Neural cell (in vitro differentiated cells): ENCODE measurements around the gene VWA5B1. TPM values are rescaled to one million over a fixed set of nuclear protein-coding genes. Genes with fewer than 3 reads are reported as not detected.
"Not testable (repeated sequence)": the region's sequence is repeated elsewhere in the genome, so short reads cannot be mapped to it uniquely, and the experiment has no call there.

ENCODE experiments used
- H2AFZ ChIP-seq: fragments of 200-600, 300-800 bp; sonication (generic), shearing (Covaris generic); 2 replicates; pipeline ENCODE4 v1.6.0; 2014; ENCODE audit warnings: low read depth, mild to moderate bottlenecking, antibody characterized with exemption, low read length, moderate library complexity
- H3F3A ChIP-seq: fragments of 200-600 bp; shearing (Covaris generic); 2 replicates; pipeline ENCODE4 v1.6.1; 2016; ENCODE audit warnings: mild to moderate bottlenecking, moderate library complexity, mixed read lengths, antibody characterized with exemption, low read length; ENCODE audit not compliant: insufficient read depth, poor library complexity, severe bottlenecking
- H3K27ac ChIP-seq: fragments of 200-600, 300-800 bp; sonication (generic), shearing (Covaris generic); 2 replicates; pipeline ENCODE4 v1.5.1; 2014; ENCODE audit warnings: mild to moderate bottlenecking, low read length, moderate library complexity
- H3K27me3 ChIP-seq: fragments of 300-800, 200-600 bp; sonication (generic), shearing (Covaris generic); 2 replicates; pipeline ENCODE4 v1.6.0; 2014; ENCODE audit warnings: mild to moderate bottlenecking, low read depth, low read length, moderate library complexity; ENCODE audit not compliant: insufficient read depth
- H3K36me3 ChIP-seq: fragments of 300-800, 200-600 bp; sonication (generic), shearing (Covaris generic); 2 replicates; pipeline ENCODE4 v1.5.1; 2014; ENCODE audit warnings: mild to moderate bottlenecking, antibody characterized with exemption, low read length, moderate library complexity; ENCODE audit not compliant: insufficient read depth
- H3K4me2 ChIP-seq: fragments of 300-800, 200-600 bp; sonication (generic), shearing (Covaris generic); 2 replicates; pipeline ENCODE4 v1.6.0; 2014; ENCODE audit warnings: mild to moderate bottlenecking, low read length
- H3K4me3 ChIP-seq: fragments of 300-800, 200-600 bp; sonication (generic), shearing (Covaris generic); 2 replicates; pipeline ENCODE4 v1.5.1; 2014; ENCODE audit warnings: mild to moderate bottlenecking, low read length, moderate library complexity
- H3K79me2 ChIP-seq: fragments of 200-600 bp; shearing (Covaris generic); replicated peaks from 2 replicates; pipeline ENCODE4 v1.6.0; 2014; ENCODE audit warnings: mild to moderate bottlenecking, low read length, moderate library complexity; ENCODE audit not compliant: insufficient read depth
- H3K9ac ChIP-seq: fragments of 300-800, 200-600 bp; sonication (generic), shearing (Covaris generic); 2 replicates; pipeline ENCODE4 v1.6.1; 2016; ENCODE audit warnings: mild to moderate bottlenecking, low read length, mixed read lengths
- H3K9me2 ChIP-seq: fragments of 200-600 bp; shearing (Covaris generic); 2 replicates; pipeline ENCODE4 v1.6.1; 2016; ENCODE audit warnings: mild to moderate bottlenecking, low read length, mixed read lengths; ENCODE audit not compliant: insufficient read depth
- H3K9me3 ChIP-seq: fragments of 200-600, 300-800 bp; sonication (generic), shearing (Covaris generic); 2 replicates; pipeline ENCODE4 v1.6.1; 2016; ENCODE audit warnings: mild to moderate bottlenecking, mixed run types, low read length, moderate library complexity, mixed read lengths
- H4K20me1 ChIP-seq: fragments of 200-600 bp; shearing (Covaris generic); 2 replicates; pipeline ENCODE4 v1.6.1; 2016; ENCODE audit warnings: mild to moderate bottlenecking, mixed run types; ENCODE audit not compliant: insufficient read depth
- EP300 ChIP-seq: fragments of 450-650 bp; conservative IDR thresholded peaks from 2 replicates; pipeline ENCODE4 v1.6.1; 2014; ENCODE audit warnings: antibody characterized with exemption, mild to moderate bottlenecking, moderate library complexity; ENCODE audit not compliant: poor library complexity, severe bottlenecking
- EZH2 ChIP-seq: fragments of 200-600, 300-800 bp; shearing (Covaris generic), sonication (generic); IDR thresholded peaks from 2 replicates; pipeline ENCODE4 v1.6.1; 2014; ENCODE audit warnings: antibody characterized with exemption, low read length, borderline replicate concordance, mild to moderate bottlenecking; ENCODE audit not compliant: insufficient read depth, poor library complexity, severe bottlenecking
- MXI1 ChIP-seq: fragments of 450-650 bp; conservative IDR thresholded peaks from 2 replicates; pipeline ENCODE4 v1.6.1; 2014; ENCODE audit warnings: antibody characterized with exemption, mild to moderate bottlenecking; ENCODE audit not compliant: poor library complexity, severe bottlenecking
- POLR2AphosphoS5 ChIP-seq: IDR thresholded peaks from 2 replicates; pipeline ENCODE4 v1.6.1; 2012
- RAD21 ChIP-seq: fragments of 450-650 bp; conservative IDR thresholded peaks from 2 replicates; pipeline ENCODE4 v1.6.1; 2014; ENCODE audit warnings: antibody characterized with exemption, mild to moderate bottlenecking, moderate library complexity
- SMC3 ChIP-seq: fragments of 450-650 bp; conservative IDR thresholded peaks from 2 replicates; pipeline ENCODE4 v1.6.1; 2014; ENCODE audit warnings: antibody characterized with exemption, mild to moderate bottlenecking, moderate library complexity; ENCODE audit not compliant: poor library complexity
- TAF1 ChIP-seq: IDR thresholded peaks from 2 replicates; pipeline ENCODE4 v1.6.1; 2012; ENCODE audit warnings: low read depth
- polyA plus RNA-seq: library from polyadenylated mRNA; depleted of rRNA; stranded (reverse); fragments of >200 nt; gene quantifications from 2 replicates; pipeline ENCODE4 v1.2.3, GENCODE V29; 2014
- TF ChIP-seq, protein P1 (sequence below): fragments of 450-650 bp; IDR thresholded peaks from 2 replicates; pipeline ENCODE4 v1.5.1; 2014; ENCODE audit warnings: antibody characterized with exemption, mild to moderate bottlenecking, moderate library complexity; ENCODE audit not compliant: poor library complexity, severe bottlenecking
- TF ChIP-seq, protein P2 (sequence below): IDR thresholded peaks from 2 replicates; pipeline ENCODE4 v1.6.1; 2012; ENCODE audit warnings: borderline replicate concordance

Gene VWA5B1
- polyA plus RNA-seq, 1 donor from 2014 or later: 0.27 TPM

DNA sequence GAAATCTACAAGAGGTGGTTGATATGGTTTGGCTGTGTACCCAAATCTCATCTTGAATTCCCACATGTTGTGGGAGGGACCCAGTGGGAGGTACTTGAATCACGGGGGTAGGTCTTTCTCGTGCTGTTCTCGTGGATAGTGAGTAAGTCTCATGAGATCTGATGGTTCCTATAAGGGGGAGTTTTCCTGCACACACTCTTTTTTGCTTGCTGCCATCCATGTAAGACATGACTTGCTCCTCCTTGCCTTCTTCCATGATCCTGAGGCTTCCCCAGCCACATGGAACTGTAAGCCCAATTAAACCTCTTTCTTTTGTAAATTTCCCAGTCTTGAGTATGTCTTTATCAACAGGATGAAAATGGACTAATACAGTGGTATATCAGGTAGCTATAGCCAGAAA is 5.2 kb upstream of the VWA5B1 start:
- Histone ChIP-seq H3K9me3 (no peaks in the 10 kb centered on the region), H3K4me2 (no peak overlapping the region)

DNA sequence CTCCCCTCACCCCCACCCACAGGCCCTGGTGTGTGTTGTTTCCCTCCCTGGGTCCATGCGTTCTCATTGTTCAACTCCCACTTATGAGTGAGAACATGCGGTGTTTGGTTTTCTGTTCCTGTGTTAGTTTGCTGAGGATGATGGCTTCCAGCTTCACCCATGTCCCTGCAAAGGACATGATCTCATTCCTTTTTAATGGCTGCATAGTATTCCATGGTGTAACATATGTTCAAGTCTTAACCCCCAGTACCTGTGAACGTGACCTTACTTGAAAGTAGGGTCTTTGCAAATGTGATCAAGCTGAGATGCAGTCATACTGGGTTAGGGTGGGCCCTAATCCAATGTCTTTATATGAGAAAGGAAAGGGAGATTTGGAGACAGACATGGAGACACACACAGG is 3.0 kb upstream of the VWA5B1 start:
- H3K79me2 ChIP-seq, H3K4me2 ChIP-seq, H4K20me1 ChIP-seq, H3K9ac ChIP-seq, H3K27ac ChIP-seq, H3K36me3 ChIP-seq, H3K9me3 ChIP-seq, H2AFZ ChIP-seq, H3K9me2 ChIP-seq, H3F3A ChIP-seq, H3K4me3 ChIP-seq: not testable (repeated sequence)
- peaks cover 13% of the 10 kb centered on the region for H3K27me3 ChIP-seq

More for the DNA sequence above, 5.2 kb upstream of the VWA5B1 start:
- no peak overlapping the region for H3K4me3 ChIP-seq
- no peaks in the 10 kb centered on the region for H3F3A ChIP-seq
- no peaks in the 10 kb centered on the region for H3K79me2 ChIP-seq
- no peak overlapping the region for H2AFZ ChIP-seq
- H3K27ac ChIP-seq: no peak overlapping the region
- H3K27me3 ChIP-seq: no peaks in the 10 kb centered on the region
- no peak overlapping the region for H3K9ac ChIP-seq
- no peaks in the 10 kb centered on the region for H4K20me1 ChIP-seq
- H3K36me3 ChIP-seq: no peaks in the 10 kb centered on the region
- TF ChIP-seq MXI1 (no peak), SMC3 (no peak), EP300 (no peak), TAF1 (no peak), EZH2 (no peak), POLR2AphosphoS5 (no peak), RAD21 (no peak)
- TF ChIP-seq, protein P1, sequence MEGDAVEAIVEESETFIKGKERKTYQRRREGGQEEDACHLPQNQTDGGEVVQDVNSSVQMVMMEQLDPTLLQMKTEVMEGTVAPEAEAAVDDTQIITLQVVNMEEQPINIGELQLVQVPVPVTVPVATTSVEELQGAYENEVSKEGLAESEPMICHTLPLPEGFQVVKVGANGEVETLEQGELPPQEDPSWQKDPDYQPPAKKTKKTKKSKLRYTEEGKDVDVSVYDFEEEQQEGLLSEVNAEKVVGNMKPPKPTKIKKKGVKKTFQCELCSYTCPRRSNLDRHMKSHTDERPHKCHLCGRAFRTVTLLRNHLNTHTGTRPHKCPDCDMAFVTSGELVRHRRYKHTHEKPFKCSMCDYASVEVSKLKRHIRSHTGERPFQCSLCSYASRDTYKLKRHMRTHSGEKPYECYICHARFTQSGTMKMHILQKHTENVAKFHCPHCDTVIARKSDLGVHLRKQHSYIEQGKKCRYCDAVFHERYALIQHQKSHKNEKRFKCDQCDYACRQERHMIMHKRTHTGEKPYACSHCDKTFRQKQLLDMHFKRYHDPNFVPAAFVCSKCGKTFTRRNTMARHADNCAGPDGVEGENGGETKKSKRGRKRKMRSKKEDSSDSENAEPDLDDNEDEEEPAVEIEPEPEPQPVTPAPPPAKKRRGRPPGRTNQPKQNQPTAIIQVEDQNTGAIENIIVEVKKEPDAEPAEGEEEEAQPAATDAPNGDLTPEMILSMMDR: no peak
- TF ChIP-seq, protein P2, sequence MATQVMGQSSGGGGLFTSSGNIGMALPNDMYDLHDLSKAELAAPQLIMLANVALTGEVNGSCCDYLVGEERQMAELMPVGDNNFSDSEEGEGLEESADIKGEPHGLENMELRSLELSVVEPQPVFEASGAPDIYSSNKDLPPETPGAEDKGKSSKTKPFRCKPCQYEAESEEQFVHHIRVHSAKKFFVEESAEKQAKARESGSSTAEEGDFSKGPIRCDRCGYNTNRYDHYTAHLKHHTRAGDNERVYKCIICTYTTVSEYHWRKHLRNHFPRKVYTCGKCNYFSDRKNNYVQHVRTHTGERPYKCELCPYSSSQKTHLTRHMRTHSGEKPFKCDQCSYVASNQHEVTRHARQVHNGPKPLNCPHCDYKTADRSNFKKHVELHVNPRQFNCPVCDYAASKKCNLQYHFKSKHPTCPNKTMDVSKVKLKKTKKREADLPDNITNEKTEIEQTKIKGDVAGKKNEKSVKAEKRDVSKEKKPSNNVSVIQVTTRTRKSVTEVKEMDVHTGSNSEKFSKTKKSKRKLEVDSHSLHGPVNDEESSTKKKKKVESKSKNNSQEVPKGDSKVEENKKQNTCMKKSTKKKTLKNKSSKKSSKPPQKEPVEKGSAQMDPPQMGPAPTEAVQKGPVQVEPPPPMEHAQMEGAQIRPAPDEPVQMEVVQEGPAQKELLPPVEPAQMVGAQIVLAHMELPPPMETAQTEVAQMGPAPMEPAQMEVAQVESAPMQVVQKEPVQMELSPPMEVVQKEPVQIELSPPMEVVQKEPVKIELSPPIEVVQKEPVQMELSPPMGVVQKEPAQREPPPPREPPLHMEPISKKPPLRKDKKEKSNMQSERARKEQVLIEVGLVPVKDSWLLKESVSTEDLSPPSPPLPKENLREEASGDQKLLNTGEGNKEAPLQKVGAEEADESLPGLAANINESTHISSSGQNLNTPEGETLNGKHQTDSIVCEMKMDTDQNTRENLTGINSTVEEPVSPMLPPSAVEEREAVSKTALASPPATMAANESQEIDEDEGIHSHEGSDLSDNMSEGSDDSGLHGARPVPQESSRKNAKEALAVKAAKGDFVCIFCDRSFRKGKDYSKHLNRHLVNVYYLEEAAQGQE: no peak
- no peaks in the 10 kb centered on the region for H3K9me2 ChIP-seq

DNA sequence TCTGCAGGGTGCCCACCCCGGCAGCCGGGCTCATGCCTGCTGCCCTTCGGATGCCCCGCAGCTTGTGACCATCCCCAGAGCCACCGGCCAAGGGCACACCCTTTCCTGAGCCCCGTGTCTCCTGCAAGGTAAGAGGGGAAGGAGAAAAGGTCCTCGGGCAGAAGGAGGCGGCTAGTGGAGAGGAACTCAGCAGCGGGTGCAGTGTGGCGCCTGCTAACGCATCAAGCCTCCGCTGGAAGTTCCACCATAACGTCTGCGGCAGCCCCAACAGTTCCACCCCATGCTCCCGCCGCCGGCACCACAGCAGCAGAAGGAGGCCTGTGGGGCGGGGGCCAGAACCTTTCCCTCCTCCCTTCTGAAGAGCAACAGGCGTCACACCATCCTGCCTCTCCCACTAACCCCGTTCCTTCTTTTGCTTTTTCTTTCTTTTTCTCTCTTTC is 990 bp downstream of the VWA5B1 start:
- Histone ChIP-seq H2AFZ (no peak overlapping the region), H3K9me2 (no peaks in the 10 kb centered on the region), H3K27me3 (peaks cover 14% of the 10 kb centered on the region), H3K79me2 (no peaks in the 10 kb centered on the region), H3K9me3 (no peaks in the 10 kb centered on the region), H3K9ac (peak overlapping the region; percentile 31), H3F3A (no peaks in the 10 kb centered on the region), H4K20me1 (no peaks in the 10 kb centered on the region), H3K36me3 (no peaks in the 10 kb centered on the region), H3K27ac (peak overlapping the region; percentile 60), H3K4me2 (no peak overlapping the region), H3K4me3 (peak overlapping the region; percentile 55)
- TF ChIP-seq EZH2 (no peak), RAD21 (no peak), TAF1 (no peak), SMC3 (no peak), POLR2AphosphoS5 (no peak), MXI1 (no peak), EP300 (no peak)
- TF ChIP-seq, protein P1: no peak
- TF ChIP-seq, protein P2: no peak
